Measurements from ENCODE around the gene CHD6.

DNA sequence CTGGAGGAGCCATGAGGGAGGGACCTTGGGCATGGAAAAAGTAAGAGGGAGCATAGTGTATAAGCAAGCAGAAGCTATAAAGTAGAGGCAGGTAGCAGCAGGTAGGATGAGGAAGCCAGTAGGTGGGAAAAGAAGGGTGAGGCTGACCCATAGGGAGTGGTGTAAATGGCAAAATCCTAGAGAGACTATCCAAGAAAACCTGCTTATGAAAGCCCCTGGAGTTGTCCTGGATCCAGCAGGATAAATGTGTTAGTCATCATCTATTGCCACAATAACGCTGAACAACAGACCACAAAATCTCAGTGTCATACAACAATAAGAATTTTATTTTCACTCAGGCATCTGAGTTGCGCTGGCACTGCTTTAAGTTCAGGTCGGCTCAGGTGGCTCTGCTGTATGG is 30.2 kb downstream of the CHD6 start:
- TF ChIP-seq, protein P1, sequence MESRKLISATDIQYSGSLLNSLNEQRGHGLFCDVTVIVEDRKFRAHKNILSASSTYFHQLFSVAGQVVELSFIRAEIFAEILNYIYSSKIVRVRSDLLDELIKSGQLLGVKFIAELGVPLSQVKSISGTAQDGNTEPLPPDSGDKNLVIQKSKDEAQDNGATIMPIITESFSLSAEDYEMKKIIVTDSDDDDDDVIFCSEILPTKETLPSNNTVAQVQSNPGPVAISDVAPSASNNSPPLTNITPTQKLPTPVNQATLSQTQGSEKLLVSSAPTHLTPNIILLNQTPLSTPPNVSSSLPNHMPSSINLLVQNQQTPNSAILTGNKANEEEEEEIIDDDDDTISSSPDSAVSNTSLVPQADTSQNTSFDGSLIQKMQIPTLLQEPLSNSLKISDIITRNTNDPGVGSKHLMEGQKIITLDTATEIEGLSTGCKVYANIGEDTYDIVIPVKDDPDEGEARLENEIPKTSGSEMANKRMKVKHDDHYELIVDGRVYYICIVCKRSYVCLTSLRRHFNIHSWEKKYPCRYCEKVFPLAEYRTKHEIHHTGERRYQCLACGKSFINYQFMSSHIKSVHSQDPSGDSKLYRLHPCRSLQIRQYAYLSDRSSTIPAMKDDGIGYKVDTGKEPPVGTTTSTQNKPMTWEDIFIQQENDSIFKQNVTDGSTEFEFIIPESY (IDR thresholded peaks at IDR 0.05; ENCODE audit: extremely low read depth, insufficient replicate concordance, low read length): no peak
- TF ChIP-seq JUND (IDR thresholded peaks at IDR 0.05) (no peak), EZH2phosphoT487 (IDR thresholded peaks at IDR 0.05; ENCODE audit: borderline replicate concordance) (no peak), POLR2A (IDR thresholded peaks at IDR 0.05; ENCODE audit: borderline replicate concordance, extremely low read depth, insufficient read depth, insufficient read length) (no peak), SP1 (IDR thresholded peaks at IDR 0.05; ENCODE audit: low read depth) (no peak), ZFX (IDR thresholded peaks at IDR 0.05) (no peak), EZH2 (IDR thresholded peaks at IDR 0.05) (no peak), EGR1 (IDR thresholded peaks at IDR 0.05; ENCODE audit: low read depth) (no peak), POLR2AphosphoS5 (IDR thresholded peaks at IDR 0.05; ENCODE audit: low read depth, low read length) (no peak)
- TF ChIP-seq, protein P2, sequence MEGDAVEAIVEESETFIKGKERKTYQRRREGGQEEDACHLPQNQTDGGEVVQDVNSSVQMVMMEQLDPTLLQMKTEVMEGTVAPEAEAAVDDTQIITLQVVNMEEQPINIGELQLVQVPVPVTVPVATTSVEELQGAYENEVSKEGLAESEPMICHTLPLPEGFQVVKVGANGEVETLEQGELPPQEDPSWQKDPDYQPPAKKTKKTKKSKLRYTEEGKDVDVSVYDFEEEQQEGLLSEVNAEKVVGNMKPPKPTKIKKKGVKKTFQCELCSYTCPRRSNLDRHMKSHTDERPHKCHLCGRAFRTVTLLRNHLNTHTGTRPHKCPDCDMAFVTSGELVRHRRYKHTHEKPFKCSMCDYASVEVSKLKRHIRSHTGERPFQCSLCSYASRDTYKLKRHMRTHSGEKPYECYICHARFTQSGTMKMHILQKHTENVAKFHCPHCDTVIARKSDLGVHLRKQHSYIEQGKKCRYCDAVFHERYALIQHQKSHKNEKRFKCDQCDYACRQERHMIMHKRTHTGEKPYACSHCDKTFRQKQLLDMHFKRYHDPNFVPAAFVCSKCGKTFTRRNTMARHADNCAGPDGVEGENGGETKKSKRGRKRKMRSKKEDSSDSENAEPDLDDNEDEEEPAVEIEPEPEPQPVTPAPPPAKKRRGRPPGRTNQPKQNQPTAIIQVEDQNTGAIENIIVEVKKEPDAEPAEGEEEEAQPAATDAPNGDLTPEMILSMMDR (IDR thresholded peaks at IDR 0.05 in 2 of 3, conservative IDR thresholded peaks at IDR 0.05 in 1 of 3; ENCODE audit: borderline replicate concordance in 1 of 3, insufficient read depth in 1 of 3, low read depth in 2 of 3, low read length in 2 of 3): no peak
- TF ChIP-seq, protein P3, sequence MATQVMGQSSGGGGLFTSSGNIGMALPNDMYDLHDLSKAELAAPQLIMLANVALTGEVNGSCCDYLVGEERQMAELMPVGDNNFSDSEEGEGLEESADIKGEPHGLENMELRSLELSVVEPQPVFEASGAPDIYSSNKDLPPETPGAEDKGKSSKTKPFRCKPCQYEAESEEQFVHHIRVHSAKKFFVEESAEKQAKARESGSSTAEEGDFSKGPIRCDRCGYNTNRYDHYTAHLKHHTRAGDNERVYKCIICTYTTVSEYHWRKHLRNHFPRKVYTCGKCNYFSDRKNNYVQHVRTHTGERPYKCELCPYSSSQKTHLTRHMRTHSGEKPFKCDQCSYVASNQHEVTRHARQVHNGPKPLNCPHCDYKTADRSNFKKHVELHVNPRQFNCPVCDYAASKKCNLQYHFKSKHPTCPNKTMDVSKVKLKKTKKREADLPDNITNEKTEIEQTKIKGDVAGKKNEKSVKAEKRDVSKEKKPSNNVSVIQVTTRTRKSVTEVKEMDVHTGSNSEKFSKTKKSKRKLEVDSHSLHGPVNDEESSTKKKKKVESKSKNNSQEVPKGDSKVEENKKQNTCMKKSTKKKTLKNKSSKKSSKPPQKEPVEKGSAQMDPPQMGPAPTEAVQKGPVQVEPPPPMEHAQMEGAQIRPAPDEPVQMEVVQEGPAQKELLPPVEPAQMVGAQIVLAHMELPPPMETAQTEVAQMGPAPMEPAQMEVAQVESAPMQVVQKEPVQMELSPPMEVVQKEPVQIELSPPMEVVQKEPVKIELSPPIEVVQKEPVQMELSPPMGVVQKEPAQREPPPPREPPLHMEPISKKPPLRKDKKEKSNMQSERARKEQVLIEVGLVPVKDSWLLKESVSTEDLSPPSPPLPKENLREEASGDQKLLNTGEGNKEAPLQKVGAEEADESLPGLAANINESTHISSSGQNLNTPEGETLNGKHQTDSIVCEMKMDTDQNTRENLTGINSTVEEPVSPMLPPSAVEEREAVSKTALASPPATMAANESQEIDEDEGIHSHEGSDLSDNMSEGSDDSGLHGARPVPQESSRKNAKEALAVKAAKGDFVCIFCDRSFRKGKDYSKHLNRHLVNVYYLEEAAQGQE (IDR thresholded peaks at IDR 0.05; ENCODE audit: low read depth): no peak

All from HCT116 (cell line).